Heart right ventricle (tissue), 16 donors: Measurements from ENCODE around the gene TMEM184A. TPM values are rescaled to one million over a fixed set of nuclear protein-coding genes. Genes with fewer than 3 reads are reported as not detected.

Experiments used
- ATAC-seq, 8 donors: fragments of 200-7000 bp; cut with Tn5 transposase; one replicate each; pipeline ENCODE4 v1.9.1; 2020; ENCODE audit warnings: mild to moderate bottlenecking in 8 of 8, moderate library complexity in 8 of 8, moderate number of reproducible peaks in 1 of 8
- DNase-seq, 2 donors: peaks; one replicate each; pipeline ENCODE4 v3.0.0-alpha.2; 2020
- H3K27ac ChIP-seq, 10 donors: fragments of 200-600 bp; sonication (generic) in 2 of 10; one replicate each; pipeline versions ENCODE4 v1.5.0 to v1.8.0; 2020 to 2022; ENCODE audit warnings: mild to moderate bottlenecking in 3 of 10
- H3K27me3 ChIP-seq, 7 donors: fragments of 200-600 bp; one replicate each; pipeline ENCODE4 v1.8.0; 2021 to 2022; ENCODE audit warnings: mild to moderate bottlenecking in 2 of 7
- H3K36me3 ChIP-seq, 9 donors: fragments of 200-600 bp; sonication (generic) in 1 of 9; one replicate each; pipeline versions ENCODE4 v1.5.0 to v1.8.0; 2020 to 2022; ENCODE audit warnings: mild to moderate bottlenecking in 2 of 9
- H3K4me1 ChIP-seq, 9 donors: fragments of 200-600 bp; sonication (generic) in 1 of 9; one replicate each; pipeline versions ENCODE4 v1.5.0 to v1.8.0; 2020 to 2022; ENCODE audit warnings: mild to moderate bottlenecking in 4 of 9
- H3K4me3 ChIP-seq, 10 donors: fragments of 200-600 bp; sonication (generic) in 2 of 10; one replicate each; pipeline versions ENCODE4 v1.5.0 to v1.8.0; 2020 to 2022; ENCODE audit warnings: mild to moderate bottlenecking in 7 of 10, moderate library complexity in 2 of 10
- H3K9me3 ChIP-seq, 11 donors: fragments of 200-600 bp in 10 of 11; sonication (generic) in 2 of 11; one replicate each; pipeline versions ENCODE4 v1.5.0 to v1.8.0; 2013 to 2022; ENCODE audit warnings: mild to moderate bottlenecking in 2 of 11, control low read depth in 1 of 11, moderate library complexity in 1 of 11
- CTCF ChIP-seq, 9 donors: fragments of 200-600 bp; sonication (generic) in 2 of 9; IDR thresholded peaks; one replicate each; pipeline versions ENCODE4 v1.5.0 to v1.8.0; 2021 to 2022; ENCODE audit warnings: antibody characterized with exemption in 9 of 9, mild to moderate bottlenecking in 5 of 9, moderate library complexity in 1 of 9
- WGBS, 2 donors: extraction: QIAGEN DNeasy Blood & Tissue Kit; methylation state at CpG; one replicate each; pipeline ENCODE4 v1.1.7; 2013; ENCODE audit warnings: inconsistent platforms in 1 of 2; 5-methylcytosine and 5-hydroxymethylcytosine counted together
- intact Hi-C, 10 donors: fragments of 100-400 bp; cut with DNase I; formaldehyde crosslinking; loops; one replicate each; pipeline versions ENCODE4 v1.11.1 to v1.14.2; 2022
- polyA plus RNA-seq, 2 donors: library from polyadenylated mRNA; stranded (reverse); fragments of 200-250 nt; gene quantifications; one replicate each; pipeline ENCODE4 v1.2.3, GENCODE V29; 2013
- total RNA-seq, 10 donors: library from RNA; stranded (reverse); fragmentation: NEBNext Ultra II Directional in 3 of 10; extraction: Animal tissue kit (Norgen Biotek cat#: 25700) in 3 of 10; gene quantifications; one replicate each; pipeline versions ENCODE4 v1.2.1 to v1.2.4, GENCODE V29; 2021 to 2023
- donor health status: Arrhythmogenic right ventricular cardiomyopathy.
- donor health status: ischemic (EF 13 %, LVEDD 7.1; RV severe dilation, severe dysfunction).
- donor health status: healthy with polysubstance abuse.
- donor health status: DM: no; HTN: yes; CAD: no.
- donor health status: DM: no; HTN: no; CAD: no.
- donor health status: ischemic (EF 25% LVEDD 6.9; RV normal size, moderate dysfunction).
- donor health status: ischemic (EF 25% LVEDD 5.7; RV mildly dilated, moderate dysfunction).
- donor health status: healthy.
- donor health status: DM: yes; HTN: yes; CAD: no.
- donor health status: Ischemic cardiomyopathy.
- donor health status: ischemic (EF 35%, LVEDD 5.7; RV mildly dilated, moderate dysfunction).
- donor health status: nonischemic (EF 11% LVEDD 7.7; RV severe dilation, severe dysfunction).
- donor health status: DM: yes; HTN: yes; CAD: no.
- donor health status: PGD.
- donor health status: ischemic (EF 29% LVEDD 5.4; RV normal size, mild dysfunction).
- donor health status: nonischemic (EF 23%, LVEDD 6.1; RV moderate dilation, normal function).

Gene TMEM184A
- total and polyA plus RNA-seq, 12 donors = 0.09 to 1.2 (median 0.51) TPM

- DNase-seq (no peak), ATAC-seq (no peak)
- Histone ChIP-seq H3K9me3 (no peaks in the 10 kb centered on the region), H3K4me1 (peaks cover 3 to 14% (median 10%) of the 10 kb centered on the region in 9 donors), H3K27ac (no peak overlapping the region), H3K27me3 (no peaks in the 10 kb centered on the region), H3K36me3 (peaks cover 0 to 34% (median 0%) of the 10 kb centered on the region in 9 donors), H3K4me3 (no peak overlapping the region)
- TF ChIP-seq CTCF (IDR thresholded peaks at IDR 0.05) = no peak
- WGBS, 2 donors = 91 to 92% methylated on average over 15 of the region's 15 CpGs
- intact Hi-C loops = no loop called here
Observed at GRCh38 chr7:1563981-1564602, 8.1 kb upstream of the TMEM184A start.

GRCh38 chr7:1562597-1563051 is 6.6 kb upstream of the TMEM184A start:
- intact Hi-C loops = no loop called here
- no peak overlapping the region for H3K27ac ChIP-seq
- H3K36me3 ChIP-seq = peaks cover 0 to 27% (median 0%) of the 10 kb centered on the region in 9 donors
- H3K27me3 ChIP-seq = no peaks in the 10 kb centered on the region
- 76 to 84% methylated on average over 18 of the region's 18 CpGs for WGBS, 2 donors
- DNase-seq (no peak), ATAC-seq (no peak)
- no peaks in the 10 kb centered on the region for H3K9me3 ChIP-seq
- no peak for TF ChIP-seq CTCF (IDR thresholded peaks at IDR 0.05)
- peaks cover 0 to 10% (median 6%) of the 10 kb centered on the region in 9 donors for H3K4me1 ChIP-seq
- H3K4me3 ChIP-seq = no peak overlapping the region

- no peak for ATAC-seq
- intact Hi-C loops = no loop called here
Observed at GRCh38 chr7:1562116-1562515, 6.1 kb upstream of the TMEM184A start.

More at GRCh38 chr7:1562116-1562515, 6.1 kb upstream of the TMEM184A start:
- DNase-seq = no peak
- H3K4me3 ChIP-seq = no peak overlapping the region
- H3K36me3 ChIP-seq = peaks cover 0 to 22% (median 0%) of the 10 kb centered on the region in 9 donors
- no peak overlapping the region for H3K27ac ChIP-seq
- no peaks in the 10 kb centered on the region for H3K9me3 ChIP-seq
- no peak for TF ChIP-seq CTCF (IDR thresholded peaks at IDR 0.05)
- no peaks in the 10 kb centered on the region for H3K27me3 ChIP-seq
- 50 to 55% methylated on average over 16 of the region's 16 CpGs for WGBS, 2 donors
- H3K4me1 ChIP-seq = peaks cover 0 to 10% (median 6%) of the 10 kb centered on the region in 9 donors
